ENCODE measurements around the gene RNF135.
"Not testable (repeated sequence)": the region's sequence is repeated elsewhere in the genome, so short reads cannot be mapped to it uniquely, and the experiment has no call there.

Gene RNF135

GRCh38 chr17:30967911-30968310 lies 2.9 kb upstream of the RNF135 start:
- not testable (repeated sequence) for H3K27ac Mint-ChIP-seq, DNase-seq, H3K4me3 Mint-ChIP-seq, H3K9me3 Mint-ChIP-seq
- H3K27me3 Mint-ChIP-seq = peaks cover 22% of the 10 kb centered on the region
- peaks cover 10% of the 10 kb centered on the region for H3K36me3 Mint-ChIP-seq (ENCODE audit: low read depth)
- peaks cover 30% of the 10 kb centered on the region for H3K4me1 Mint-ChIP-seq (ENCODE audit: low read depth)

GRCh38 chr17:30969989-30970830 lies 629 bp upstream of the RNF135 start:
- peak overlapping the region; percentile 85 for H3K4me3 Mint-ChIP-seq
- peaks cover 31% of the 10 kb centered on the region for H3K4me1 Mint-ChIP-seq (ENCODE audit: low read depth)
- DNase-seq = peak; percentile 53
- peaks cover 4% of the 10 kb centered on the region for H3K9me3 Mint-ChIP-seq
- peaks cover 15% of the 10 kb centered on the region for H3K36me3 Mint-ChIP-seq (ENCODE audit: low read depth)
- H3K27me3 Mint-ChIP-seq = peaks cover 22% of the 10 kb centered on the region
- peak overlapping the region; percentile 89 for H3K27ac Mint-ChIP-seq

- Mint-ChIP-seq H3K9me3 (peaks cover 4% of the 10 kb centered on the region), H3K4me3 (no peak overlapping the region), H3K27ac (no peak overlapping the region), H3K27me3 (peaks cover 9% of the 10 kb centered on the region), H3K4me1 (ENCODE audit: low read depth) (peaks cover 19% of the 10 kb centered on the region), H3K36me3 (ENCODE audit: low read depth) (peaks cover 24% of the 10 kb centered on the region)
- DNase-seq = no peak
Measured at GRCh38 chr17:30975042-30975820, 4.4 kb downstream of the RNF135 start.

GRCh38 chr17:30979919-30980318 lies 9.1 kb downstream of the RNF135 start:
- DNase-seq, H3K27me3 Mint-ChIP-seq, H3K27ac Mint-ChIP-seq, H3K9me3 Mint-ChIP-seq, H3K4me3 Mint-ChIP-seq: not testable (repeated sequence)
- Mint-ChIP-seq H3K4me1 (ENCODE audit: low read depth) (peaks cover 12% of the 10 kb centered on the region), H3K36me3 (ENCODE audit: low read depth) (peaks cover 12% of the 10 kb centered on the region)

- H3K36me3 Mint-ChIP-seq (ENCODE audit: low read depth) = no peaks in the 10 kb centered on the region
- H3K4me1 Mint-ChIP-seq (ENCODE audit: low read depth) = peaks cover 12% of the 10 kb centered on the region
- H3K4me3 Mint-ChIP-seq = no peak overlapping the region
- H3K9me3 Mint-ChIP-seq = no peaks in the 10 kb centered on the region
- DNase-seq = no peak
- peak overlapping the region; percentile 80 for H3K27ac Mint-ChIP-seq
- no peaks in the 10 kb centered on the region for H3K27me3 Mint-ChIP-seq
Measured at GRCh38 chr17:30981531-30982519, 11.0 kb downstream of the RNF135 start.

GRCh38 chr17:30982855-30983254 lies 12.0 kb downstream of the RNF135 start:
- H3K27ac Mint-ChIP-seq = peak overlapping the region; percentile 80
- no peaks in the 10 kb centered on the region for H3K36me3 Mint-ChIP-seq (ENCODE audit: low read depth)
- no peak for DNase-seq
- H3K27me3 Mint-ChIP-seq = no peaks in the 10 kb centered on the region
- H3K4me1 Mint-ChIP-seq (ENCODE audit: low read depth) = peaks cover 12% of the 10 kb centered on the region
- H3K9me3 Mint-ChIP-seq = no peaks in the 10 kb centered on the region
- H3K4me3 Mint-ChIP-seq = no peak overlapping the region

GRCh38 chr17:30990458-30990857 lies 19.6 kb downstream of the RNF135 start:
- no peaks in the 10 kb centered on the region for H3K9me3 Mint-ChIP-seq
- H3K4me3 Mint-ChIP-seq = no peak overlapping the region
- H3K36me3 Mint-ChIP-seq (ENCODE audit: low read depth) = no peaks in the 10 kb centered on the region
- H3K4me1 Mint-ChIP-seq (ENCODE audit: low read depth) = no peaks in the 10 kb centered on the region
- no peak overlapping the region for H3K27ac Mint-ChIP-seq
- no peaks in the 10 kb centered on the region for H3K27me3 Mint-ChIP-seq
- DNase-seq = no peak

- Mint-ChIP-seq H3K4me3 (no peak overlapping the region), H3K27me3 (no peaks in the 10 kb centered on the region), H3K4me1 (ENCODE audit: low read depth) (no peaks in the 10 kb centered on the region), H3K27ac (no peak overlapping the region), H3K36me3 (ENCODE audit: low read depth) (peaks cover 8% of the 10 kb centered on the region), H3K9me3 (no peaks in the 10 kb centered on the region)
- no peak for DNase-seq
Measured at GRCh38 chr17:30992551-30992950, 21.7 kb downstream of the RNF135 start.

- Mint-ChIP-seq H3K27me3 (no peaks in the 10 kb centered on the region), H3K4me1 (ENCODE audit: low read depth) (no peaks in the 10 kb centered on the region), H3K9me3 (no peaks in the 10 kb centered on the region), H3K27ac (no peak overlapping the region), H3K36me3 (ENCODE audit: low read depth) (peaks cover 23% of the 10 kb centered on the region), H3K4me3 (no peak overlapping the region)
- no peak for DNase-seq
Measured at GRCh38 chr17:30995347-30995746, 24.5 kb downstream of the RNF135 start.

GRCh38 chr17:30996486-30996885 lies 25.6 kb downstream of the RNF135 start:
- H3K36me3 Mint-ChIP-seq (ENCODE audit: low read depth) = peaks cover 23% of the 10 kb centered on the region
- no peak for DNase-seq
- no peak overlapping the region for H3K4me3 Mint-ChIP-seq
- no peak overlapping the region for H3K27ac Mint-ChIP-seq
- no peaks in the 10 kb centered on the region for H3K27me3 Mint-ChIP-seq
- no peaks in the 10 kb centered on the region for H3K4me1 Mint-ChIP-seq (ENCODE audit: low read depth)
- no peaks in the 10 kb centered on the region for H3K9me3 Mint-ChIP-seq

GRCh38 chr17:30997270-30997669 lies 26.4 kb downstream of the RNF135 start:
- no peaks in the 10 kb centered on the region for H3K9me3 Mint-ChIP-seq
- no peak for DNase-seq
- H3K4me3 Mint-ChIP-seq = no peak overlapping the region
- H3K27me3 Mint-ChIP-seq = no peaks in the 10 kb centered on the region
- peaks cover 23% of the 10 kb centered on the region for H3K36me3 Mint-ChIP-seq (ENCODE audit: low read depth)
- no peak overlapping the region for H3K27ac Mint-ChIP-seq
- no peaks in the 10 kb centered on the region for H3K4me1 Mint-ChIP-seq (ENCODE audit: low read depth)

GRCh38 chr17:30997842-30998241 lies 27.0 kb downstream of the RNF135 start:
- Mint-ChIP-seq H3K27ac (no peak overlapping the region), H3K4me1 (ENCODE audit: low read depth) (no peaks in the 10 kb centered on the region), H3K27me3 (no peaks in the 10 kb centered on the region), H3K4me3 (no peak overlapping the region), H3K9me3 (no peaks in the 10 kb centered on the region), H3K36me3 (ENCODE audit: low read depth) (peaks cover 23% of the 10 kb centered on the region)
- no peak for DNase-seq

- H3K4me3 Mint-ChIP-seq = no peak overlapping the region
- no peaks in the 10 kb centered on the region for H3K9me3 Mint-ChIP-seq
- H3K36me3 Mint-ChIP-seq (ENCODE audit: low read depth) = peaks cover 19% of the 10 kb centered on the region
- DNase-seq = no peak
- no peaks in the 10 kb centered on the region for H3K4me1 Mint-ChIP-seq (ENCODE audit: low read depth)
- H3K27me3 Mint-ChIP-seq = no peaks in the 10 kb centered on the region
- H3K27ac Mint-ChIP-seq = no peak overlapping the region
Measured at GRCh38 chr17:31002047-31002446, 31.2 kb downstream of the RNF135 start.

GRCh38 chr17:31003225-31003866 lies 32.5 kb downstream of the RNF135 start:
- peaks cover 11% of the 10 kb centered on the region for H3K36me3 Mint-ChIP-seq (ENCODE audit: low read depth)
- H3K27me3 Mint-ChIP-seq = peaks cover 10% of the 10 kb centered on the region
- H3K9me3 Mint-ChIP-seq = no peaks in the 10 kb centered on the region
- no peak overlapping the region for H3K27ac Mint-ChIP-seq
- peaks cover 8% of the 10 kb centered on the region for H3K4me1 Mint-ChIP-seq (ENCODE audit: low read depth)
- no peak overlapping the region for H3K4me3 Mint-ChIP-seq
- no peak for DNase-seq

All from activated T-cell treated with anti-CD3 and anti-CD28 coated beads, Interleukin-2, amount 50 U/mL, for 24 hours (primary cell).